22Rv1 (cell line): ENCODE measurements around the gene RMP24.

ENCODE experiments used
- H3K27ac ChIP-seq: fragments of 450-650 bp; 2 replicates; pipeline ENCODE4 v1.5.1; 2017
- ZFX ChIP-seq: fragments of 450-650 bp; IDR thresholded peaks from 2 replicates; pipeline ENCODE4 v1.6.1; 2017; ENCODE audit warnings: antibody characterized with exemption, borderline replicate concordance
- TF ChIP-seq, protein P1 (sequence below): fragments of 450-650 bp; IDR thresholded peaks from 2 replicates; pipeline ENCODE4 v1.5.1; 2017; ENCODE audit warnings: mild to moderate bottlenecking

RMP24 gene

DNA sequence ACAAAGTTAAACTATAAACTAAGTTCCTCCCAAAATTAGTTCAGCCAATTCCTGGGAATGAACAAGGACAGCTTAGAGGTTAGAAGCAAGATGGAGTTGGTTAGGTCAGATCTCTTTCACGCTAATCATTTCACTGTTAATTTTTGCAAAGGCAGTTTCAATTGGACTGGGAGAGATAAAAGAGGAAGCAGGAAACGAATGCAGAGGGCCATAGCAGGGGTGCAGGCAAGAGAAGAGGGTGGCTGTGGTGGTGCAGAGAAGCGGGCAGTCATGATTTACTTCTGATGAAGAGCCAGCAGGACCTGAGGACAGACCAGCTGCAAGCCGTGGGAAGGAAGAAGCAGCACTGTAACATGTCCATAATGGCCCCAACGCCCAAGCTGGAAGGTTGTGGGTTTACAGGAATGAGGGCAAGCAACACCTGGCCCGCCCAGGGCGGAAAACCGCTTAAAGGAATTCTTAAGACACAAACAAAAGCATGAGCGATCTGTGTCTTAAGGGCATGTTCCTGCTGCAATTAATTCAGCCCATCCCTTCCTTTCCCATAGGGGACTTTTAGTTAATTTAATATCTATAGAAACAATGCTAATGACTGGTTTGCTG, 4.1 kb upstream of the RMP24 start:
- TF ChIP-seq, protein P1, sequence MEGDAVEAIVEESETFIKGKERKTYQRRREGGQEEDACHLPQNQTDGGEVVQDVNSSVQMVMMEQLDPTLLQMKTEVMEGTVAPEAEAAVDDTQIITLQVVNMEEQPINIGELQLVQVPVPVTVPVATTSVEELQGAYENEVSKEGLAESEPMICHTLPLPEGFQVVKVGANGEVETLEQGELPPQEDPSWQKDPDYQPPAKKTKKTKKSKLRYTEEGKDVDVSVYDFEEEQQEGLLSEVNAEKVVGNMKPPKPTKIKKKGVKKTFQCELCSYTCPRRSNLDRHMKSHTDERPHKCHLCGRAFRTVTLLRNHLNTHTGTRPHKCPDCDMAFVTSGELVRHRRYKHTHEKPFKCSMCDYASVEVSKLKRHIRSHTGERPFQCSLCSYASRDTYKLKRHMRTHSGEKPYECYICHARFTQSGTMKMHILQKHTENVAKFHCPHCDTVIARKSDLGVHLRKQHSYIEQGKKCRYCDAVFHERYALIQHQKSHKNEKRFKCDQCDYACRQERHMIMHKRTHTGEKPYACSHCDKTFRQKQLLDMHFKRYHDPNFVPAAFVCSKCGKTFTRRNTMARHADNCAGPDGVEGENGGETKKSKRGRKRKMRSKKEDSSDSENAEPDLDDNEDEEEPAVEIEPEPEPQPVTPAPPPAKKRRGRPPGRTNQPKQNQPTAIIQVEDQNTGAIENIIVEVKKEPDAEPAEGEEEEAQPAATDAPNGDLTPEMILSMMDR = no peak
- no peak for TF ChIP-seq ZFX
- H3K27ac ChIP-seq = peak overlapping the region; percentile 41

DNA sequence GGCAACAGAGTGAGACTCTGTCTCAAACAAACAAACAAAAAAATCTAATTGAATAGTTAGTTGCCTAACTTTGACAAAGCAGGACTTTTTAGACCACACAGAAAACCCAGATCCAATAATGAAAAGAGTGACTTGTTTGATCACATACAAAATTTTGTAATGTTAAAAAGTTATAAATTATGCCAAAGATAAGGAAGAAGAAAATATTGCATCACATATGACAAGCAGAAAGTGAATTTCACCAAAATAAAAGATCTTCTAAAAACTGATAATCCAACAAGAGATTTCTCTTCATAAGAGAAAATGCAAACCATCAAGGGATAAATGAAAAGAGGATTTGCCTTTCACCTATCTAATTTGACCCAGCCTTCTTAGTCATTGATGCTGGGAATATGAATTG, 2.8 kb upstream of the RMP24 start:
- TF ChIP-seq ZFX = no peak
- TF ChIP-seq, protein P1 = no peak
- H3K27ac ChIP-seq = no peak overlapping the region

DNA sequence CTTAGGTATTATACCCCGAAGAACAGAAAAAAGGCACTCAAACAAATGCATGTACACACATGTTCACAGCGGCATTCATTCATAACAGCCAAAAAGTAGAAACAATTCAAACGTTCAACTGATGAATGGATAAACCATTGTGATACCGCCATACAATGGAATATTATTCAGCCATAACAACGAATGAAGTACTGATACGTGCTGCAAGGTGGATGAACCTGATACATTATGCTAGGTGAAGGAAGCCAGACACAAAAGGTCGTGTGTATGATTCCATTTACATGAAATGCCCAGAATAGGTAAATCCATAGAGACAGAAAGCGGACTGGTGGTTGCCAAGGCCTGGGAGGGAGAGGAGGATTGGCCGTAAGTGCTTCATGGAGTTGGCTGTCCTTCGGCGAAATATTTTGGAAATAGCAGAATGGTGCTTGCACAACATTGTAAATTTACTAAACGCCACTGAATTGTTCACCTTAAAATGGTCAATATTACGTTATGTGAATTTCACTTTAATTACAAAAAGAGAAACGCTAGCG, 750 bp upstream of the RMP24 start:
- H3K27ac ChIP-seq = peak overlapping the region; percentile 92
- TF ChIP-seq ZFX = no peak
- TF ChIP-seq, protein P1 = no peak

- H3K27ac ChIP-seq = no peak overlapping the region
- TF ChIP-seq ZFX = no peak
- TF ChIP-seq, protein P1 = no peak
Measured at GRCh38 chr18:35973650-35974049, 1.2 kb downstream of the RMP24 start.

DNA sequence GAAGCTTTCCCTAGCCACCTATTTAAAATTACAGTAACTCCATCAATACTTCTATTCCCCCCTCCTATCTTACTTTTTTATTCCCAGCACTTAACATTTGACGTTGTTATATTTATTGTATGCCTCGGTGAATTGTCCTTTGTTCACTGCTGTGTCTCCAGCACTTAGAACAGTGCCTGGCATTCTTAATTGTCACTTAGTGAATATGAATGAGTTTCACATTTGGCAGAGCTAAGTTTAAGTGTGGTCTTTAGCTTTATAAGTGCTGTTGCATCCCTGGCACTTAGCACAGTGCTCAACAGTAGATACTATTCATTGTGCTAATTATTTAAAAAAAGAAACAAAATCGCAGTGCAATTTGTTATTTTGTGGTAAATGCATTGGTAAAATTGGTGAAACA, 1.7 kb downstream of the RMP24 start:
- TF ChIP-seq, protein P1 = no peak
- no peak for TF ChIP-seq ZFX
- no peak overlapping the region for H3K27ac ChIP-seq

- no peak overlapping the region for H3K27ac ChIP-seq
- TF ChIP-seq, protein P1 = no peak
- TF ChIP-seq ZFX = no peak
Measured at GRCh38 chr18:35979112-35979511, 6.6 kb downstream of the RMP24 start.

- H3K27ac ChIP-seq = no peak overlapping the region
- TF ChIP-seq ZFX = no peak
- TF ChIP-seq, protein P1 = no peak
Measured at GRCh38 chr18:35982409-35983114, 10.1 kb downstream of the RMP24 start.
